HG03045 (cell line): ENCODE results near the gene RAE1.

Experiments used
- ATAC-seq: cut with Tn5 transposase; IDR thresholded peaks from one replicate; pipeline ENCODE4 v1.9.1; 2021; ENCODE audit warnings: mild to moderate bottlenecking, moderate library complexity; ENCODE audit not compliant: unreplicated experiment

The RAE1 gene, protein sequence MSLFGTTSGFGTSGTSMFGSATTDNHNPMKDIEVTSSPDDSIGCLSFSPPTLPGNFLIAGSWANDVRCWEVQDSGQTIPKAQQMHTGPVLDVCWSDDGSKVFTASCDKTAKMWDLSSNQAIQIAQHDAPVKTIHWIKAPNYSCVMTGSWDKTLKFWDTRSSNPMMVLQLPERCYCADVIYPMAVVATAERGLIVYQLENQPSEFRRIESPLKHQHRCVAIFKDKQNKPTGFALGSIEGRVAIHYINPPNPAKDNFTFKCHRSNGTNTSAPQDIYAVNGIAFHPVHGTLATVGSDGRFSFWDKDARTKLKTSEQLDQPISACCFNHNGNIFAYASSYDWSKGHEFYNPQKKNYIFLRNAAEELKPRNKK

DNA sequence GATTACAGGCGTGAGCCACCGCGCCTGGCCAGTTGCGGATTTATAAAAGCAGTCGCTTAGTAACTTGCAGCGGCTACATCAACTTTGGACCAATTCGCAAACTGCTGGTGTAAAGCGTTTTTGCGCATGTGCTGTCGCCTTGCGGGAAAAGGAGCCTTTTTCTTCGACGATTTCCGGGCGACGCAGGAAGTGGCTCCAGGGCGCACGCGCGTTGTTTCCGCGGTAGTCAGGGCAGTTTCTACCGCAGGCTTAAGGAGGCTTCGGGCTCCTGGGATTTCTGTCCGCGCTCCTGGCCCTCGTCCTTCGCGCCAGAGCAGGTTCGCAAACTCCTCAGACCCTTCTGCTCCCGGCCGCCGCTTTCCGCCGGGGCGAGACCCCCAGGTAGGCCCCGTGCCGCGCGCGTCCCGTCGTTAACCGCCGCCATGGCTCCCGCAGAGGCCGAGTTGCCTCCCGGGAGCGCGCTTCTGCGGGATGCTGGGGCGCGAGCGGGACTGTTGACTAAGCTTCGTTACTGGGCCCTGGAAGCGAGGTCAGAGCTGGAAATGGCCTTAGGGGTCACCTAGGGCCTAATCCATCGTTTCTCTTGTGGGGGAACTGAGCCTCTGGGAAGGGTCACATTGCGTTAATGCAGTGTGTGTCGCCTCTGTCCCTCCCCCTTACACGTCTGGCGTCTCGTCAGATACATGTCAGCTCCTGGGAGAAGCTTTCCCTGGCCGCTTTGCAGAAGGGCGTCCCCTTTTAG, at the start of gene RAE1:
Gene RAE1 (plus strand): TSS at position 214 of the 742 bp plus-strand sequence. CDS start 2,784 bp downstream, outside the sequence.
- peak; percentile 71 for ATAC-seq

DNA sequence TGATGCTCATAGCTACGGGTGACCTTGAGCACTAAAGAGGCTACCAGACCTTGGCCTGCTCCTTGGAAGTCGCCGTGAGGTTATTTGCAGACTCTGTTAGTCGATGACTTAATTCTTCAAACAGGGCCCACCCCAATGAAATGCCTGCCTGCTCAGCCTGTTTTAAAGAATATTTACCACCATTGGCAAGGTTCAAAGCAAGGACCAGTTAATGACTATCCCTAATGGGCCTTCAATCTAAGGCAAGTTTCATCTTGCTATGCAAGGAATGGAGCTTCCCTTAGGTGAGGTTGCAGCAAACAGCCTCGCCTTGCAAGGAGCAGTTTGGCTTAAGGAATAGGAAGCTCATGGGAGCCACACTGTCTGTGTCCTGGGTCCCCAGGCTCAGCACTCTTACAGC, 44.3 kb upstream of the RAE1 start:
- ATAC-seq, result no peak

DNA sequence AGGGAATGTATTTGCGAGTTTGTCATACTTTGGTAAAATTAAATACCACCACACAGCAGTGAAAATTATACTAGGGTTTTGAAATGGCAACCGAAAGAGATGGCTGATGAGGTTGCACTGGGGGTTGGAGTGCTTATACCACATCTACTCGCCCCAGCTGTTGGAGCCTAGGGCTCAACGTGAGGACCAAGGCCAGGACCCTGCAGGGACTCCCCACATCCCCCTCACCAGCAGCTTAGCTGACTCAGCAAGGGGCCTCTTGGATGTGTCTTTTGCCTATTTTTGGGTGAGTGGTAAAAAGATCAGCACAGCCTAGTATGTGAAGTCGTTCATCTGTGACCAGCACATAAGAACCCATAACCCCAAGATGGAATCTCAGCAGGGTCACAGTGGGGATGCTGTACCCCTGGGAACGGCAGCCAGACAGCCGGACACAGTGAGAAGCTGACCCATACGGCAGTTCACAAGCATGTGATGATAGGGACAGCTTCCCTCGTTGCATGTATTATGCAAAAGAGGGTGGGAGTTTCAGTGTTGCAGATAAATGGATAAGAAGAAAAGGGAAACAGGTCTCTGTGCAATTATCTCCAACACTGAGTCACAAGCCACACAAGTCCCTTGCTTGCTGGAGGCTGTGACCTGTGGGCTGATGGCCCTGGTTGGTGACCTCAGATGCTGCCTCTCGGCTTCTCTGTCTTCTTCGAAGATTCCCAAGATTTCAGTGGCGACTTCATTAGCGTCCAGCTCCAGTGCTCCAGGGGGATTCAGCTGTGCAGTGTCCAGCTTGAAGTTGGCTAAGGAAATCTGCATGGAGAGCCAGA, 42.4 kb upstream of the RAE1 start:
- ATAC-seq, result no peak

DNA sequence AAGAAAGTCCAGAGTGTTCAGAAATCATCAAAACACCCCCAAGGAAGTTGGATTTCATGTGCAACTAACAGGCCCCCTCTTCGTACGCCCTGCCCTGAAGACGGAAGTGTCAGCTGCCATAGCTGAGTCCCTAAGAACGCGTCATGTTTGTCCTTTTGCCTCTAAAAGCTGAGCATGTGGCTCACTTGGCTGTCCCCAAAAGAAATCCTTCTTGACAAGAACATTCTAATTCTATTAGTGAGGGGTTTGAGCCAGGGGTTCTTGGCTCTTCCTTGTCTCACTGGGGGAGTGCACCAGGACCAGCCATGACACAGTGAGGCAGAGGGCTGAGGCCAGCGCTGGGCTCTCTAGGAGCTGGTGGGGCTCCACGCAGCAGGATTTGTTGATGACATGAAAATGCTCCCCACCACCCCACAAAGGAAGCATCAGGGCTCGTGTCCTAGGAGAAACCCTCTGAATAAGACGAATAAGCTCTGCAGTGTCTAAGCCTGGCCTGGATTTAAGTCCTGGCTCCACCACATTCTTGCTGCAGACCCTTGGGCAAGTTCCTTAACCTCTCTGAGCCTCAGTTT, 41.4 kb upstream of the RAE1 start:
- no peak for ATAC-seq

DNA sequence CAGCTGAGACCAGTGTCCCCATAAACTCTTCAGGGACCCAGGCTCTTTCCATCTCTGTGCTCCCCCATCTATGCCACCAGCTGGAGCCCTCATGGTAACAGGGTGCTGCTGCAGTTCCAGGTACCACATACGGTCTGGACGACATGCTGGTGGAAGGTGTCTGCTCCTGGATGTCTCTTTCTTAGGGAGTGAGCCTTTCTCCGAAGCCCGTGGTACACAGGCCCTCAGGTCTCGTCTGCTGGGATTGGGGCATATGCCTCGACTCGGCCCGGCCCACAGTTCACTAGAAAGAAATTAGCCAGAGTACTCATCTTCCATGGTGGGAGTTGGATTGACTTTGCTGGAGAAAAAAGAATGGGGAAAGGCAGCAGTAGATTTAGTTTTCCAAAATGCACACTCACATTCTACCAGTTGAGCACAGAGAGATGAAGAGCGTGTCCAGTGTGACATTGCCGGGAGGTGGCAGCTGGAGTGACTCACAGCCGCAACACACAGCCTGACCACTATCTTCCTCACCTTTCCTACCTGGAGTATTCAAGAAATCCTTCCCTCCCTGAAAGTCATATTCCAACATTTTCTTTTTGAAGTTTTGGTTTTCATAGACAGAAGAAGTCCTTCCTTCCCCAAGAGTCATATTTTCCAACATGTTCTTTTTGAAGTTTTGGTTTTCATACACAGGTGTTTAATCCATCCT, 40.1 kb upstream of the RAE1 start:
- no peak for ATAC-seq

DNA sequence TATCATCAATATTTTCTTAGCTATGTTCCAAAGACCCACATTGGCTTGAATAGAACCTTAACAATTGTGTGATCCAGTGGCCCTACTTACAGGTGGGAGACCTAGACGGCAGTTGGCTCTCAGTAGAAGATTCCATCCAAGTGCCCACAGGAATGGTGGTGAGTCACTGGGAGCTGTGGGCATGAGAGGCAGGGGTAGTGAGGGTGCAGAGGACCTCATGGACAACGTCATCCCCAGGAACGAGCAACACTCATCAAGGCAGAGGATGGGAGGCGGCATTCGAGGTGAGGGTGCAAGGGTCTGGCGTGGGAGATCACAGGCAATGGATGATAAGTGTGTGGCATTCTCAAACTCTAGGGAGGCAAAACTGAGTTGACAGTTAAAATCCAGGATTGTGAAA, 38.9 kb upstream of the RAE1 start:
- no peak for ATAC-seq

DNA sequence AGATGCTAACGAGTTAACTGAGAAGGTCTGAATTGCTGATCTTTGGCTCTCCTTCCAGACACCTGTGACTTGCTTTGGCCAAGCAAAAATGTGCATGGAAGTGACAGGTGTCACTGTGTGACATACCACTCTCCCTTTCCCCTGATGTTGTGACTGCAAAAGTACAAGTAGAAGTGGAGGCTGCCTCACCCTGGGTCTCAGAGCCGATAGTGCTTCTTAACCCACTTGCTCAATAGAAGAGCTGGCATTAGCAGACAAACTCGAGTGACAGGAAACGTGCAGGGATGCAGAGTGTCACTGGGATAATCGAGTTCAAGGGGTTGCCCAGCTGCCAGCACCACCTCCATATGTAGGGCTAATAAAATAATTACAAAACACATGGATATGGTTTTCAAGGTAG, 37.8 kb upstream of the RAE1 start:
- ATAC-seq, result no peak

DNA sequence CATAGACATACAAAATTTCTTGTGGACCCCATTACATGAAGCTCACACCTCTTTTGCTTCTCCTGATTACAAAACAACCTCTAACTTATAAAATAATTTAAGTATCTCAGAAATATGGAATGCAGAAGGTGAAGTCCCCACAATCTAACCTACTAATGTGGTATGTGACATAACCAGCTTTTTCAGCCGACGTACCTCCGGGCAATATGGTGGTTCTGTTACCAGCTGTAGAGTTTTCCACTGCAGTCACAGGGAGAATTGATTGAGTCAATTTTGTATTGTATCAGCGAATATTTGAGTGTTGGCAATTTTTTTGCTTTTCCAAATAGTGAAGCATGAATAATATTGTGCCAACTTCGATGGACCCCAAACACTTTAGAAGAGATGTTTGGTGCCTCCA, 37.1 kb upstream of the RAE1 start:
- no peak for ATAC-seq

DNA sequence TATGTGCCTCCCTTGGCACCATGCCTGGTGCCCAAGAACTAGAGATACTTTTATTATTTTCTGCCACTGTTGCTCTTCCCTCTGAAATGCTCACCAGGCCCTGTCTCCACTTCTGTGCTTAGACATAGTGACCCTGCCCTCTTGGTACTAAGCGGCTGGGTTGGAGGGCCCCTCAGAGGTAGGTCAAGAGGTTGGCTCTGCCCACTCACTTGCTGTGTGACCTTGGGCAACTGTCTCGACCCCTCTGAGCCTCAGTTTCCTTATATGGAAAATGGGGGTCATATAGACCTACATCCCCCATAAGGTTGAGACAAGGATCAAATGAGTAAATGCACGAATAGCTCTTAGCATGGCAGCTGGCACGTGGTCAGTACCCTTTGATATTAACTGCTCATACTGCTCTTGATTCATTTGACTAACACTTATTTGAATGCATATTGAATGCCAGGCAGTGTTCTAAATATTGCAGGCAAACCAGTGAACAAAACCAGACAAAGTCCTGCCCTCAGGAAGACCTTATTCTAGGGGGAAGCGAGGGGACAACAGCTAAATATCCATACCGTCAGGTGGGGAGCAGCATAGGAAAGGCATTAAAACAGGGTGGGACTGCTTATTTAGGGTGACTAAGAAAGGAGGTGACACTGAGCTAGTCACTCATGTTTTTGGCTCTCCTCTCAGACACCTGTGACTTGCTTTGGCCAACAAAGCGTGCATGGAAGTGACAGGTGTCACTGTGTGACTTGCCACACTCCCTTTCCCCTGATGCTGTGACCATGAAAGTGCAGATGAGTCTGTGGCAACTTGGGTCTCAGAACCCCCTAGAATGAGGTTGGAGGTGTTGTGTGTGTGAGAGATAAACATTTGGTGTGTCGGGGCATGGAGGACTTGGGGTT, 35.7 kb upstream of the RAE1 start:
- ATAC-seq, result no peak

DNA sequence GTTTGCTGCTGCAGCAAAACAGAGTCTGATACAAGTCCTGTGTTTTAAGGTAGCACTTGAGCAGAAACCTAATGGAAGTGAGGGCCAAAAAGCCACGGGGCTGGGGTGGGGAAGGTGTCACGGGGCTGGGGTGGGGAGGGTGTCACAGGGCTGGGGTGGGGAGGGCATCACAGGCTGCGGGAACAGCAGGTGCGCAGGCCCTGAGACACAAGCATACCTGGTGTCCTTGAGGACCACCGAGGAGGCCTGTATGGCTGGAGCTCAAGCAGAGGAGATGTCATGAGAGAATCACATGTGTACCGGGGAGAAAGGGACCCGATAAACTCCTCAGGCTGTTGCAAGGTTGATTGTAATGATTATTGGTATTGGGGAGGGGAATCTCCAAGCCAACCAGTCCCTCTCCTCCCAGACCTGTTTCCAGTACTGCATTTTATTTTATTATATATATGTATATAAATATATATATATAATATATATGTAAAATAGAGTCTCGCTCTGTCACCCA, 35.0 kb upstream of the RAE1 start:
- ATAC-seq, result no peak

DNA sequence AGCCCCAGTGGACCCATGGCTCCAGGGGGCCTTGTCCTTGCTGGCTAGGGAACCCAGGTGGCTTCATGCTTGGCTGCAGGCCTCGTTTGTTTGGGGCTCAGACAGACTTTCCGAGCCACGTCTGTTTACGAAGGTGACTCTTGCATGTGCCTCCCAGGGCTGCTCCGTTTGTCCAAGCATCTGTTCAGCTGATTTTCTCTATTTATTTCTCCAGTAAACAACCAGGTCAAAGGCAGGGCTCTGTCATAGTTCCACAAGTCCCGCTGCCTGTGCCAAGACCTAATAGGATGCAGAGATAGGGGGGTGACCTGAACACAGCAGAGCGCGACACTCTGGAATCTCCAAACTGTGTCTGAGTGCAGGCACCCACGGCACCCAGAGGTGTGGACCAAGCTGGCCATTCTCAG, 34.3 kb upstream of the RAE1 start:
- ATAC-seq, result no peak

DNA sequence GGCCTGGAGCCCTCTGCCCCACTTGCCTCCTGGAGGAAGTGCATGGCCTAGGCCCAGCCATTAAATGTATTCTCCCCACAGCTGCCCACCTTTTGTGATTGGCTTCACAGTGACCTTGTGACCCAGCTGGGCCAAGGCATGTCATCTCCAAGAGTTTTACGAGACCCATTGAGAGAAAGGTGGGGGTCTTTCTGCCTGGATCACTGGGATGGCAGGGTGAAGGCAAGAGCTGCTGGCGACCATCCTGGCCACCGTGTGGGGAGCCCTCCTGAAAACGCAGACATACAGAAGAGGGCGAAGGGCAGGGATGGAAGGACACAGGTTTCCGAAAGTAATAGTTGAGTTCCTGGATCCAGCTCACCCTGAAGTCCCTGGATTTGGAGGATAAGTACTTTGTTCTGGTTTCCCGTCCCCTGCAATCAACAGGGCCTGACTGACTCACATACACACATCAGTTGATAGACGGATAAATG, 33.7 kb upstream of the RAE1 start:
- ATAC-seq, result no peak

DNA sequence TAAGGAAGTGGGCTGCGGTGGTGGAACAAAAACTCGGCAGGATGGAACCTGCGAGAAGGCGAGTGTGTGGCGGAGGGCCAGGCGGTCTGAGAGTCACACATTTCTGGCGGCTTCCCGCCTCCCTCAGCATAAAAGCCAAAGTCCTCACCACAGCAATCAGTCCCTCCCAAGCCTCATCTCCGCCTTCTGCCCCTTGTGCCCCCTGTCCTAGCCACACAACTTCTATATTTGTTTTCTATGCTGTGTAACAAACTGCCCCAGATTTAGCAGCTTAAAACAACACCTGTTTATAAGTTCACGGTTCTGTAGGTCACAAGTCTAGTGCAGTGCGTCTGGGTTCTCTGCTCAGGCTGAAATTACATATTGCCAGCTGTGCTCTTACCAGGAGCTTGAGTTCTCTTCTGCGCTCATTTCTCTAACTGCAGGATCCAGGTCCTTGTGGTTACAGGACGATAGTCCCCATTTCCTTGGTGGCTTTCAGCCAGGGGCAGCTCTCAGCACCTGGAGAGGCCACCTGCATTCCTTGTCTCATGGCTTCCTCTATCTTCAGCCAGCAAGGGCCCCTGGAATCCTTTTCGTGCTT, 33.2 kb upstream of the RAE1 start:
- no peak for ATAC-seq

DNA sequence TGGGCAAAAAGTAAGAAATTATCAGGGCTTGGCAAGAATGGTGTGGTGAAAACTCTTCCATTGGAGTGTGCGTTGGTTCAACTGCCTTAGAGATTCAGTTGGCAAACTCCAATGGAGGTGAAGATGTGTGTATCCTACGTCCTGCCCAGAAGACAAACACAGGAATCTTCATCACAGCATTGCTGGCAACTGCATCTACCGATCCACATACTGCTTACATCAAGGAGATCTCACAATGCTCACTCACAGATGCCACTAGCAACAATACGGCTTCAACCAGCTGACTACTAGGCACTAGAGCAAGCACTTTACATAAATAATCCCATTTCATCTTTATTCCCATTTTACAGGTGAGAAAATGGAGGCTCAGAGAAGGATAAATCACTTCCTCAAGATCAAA, 31.5 kb upstream of the RAE1 start:
- ATAC-seq, result no peak

DNA sequence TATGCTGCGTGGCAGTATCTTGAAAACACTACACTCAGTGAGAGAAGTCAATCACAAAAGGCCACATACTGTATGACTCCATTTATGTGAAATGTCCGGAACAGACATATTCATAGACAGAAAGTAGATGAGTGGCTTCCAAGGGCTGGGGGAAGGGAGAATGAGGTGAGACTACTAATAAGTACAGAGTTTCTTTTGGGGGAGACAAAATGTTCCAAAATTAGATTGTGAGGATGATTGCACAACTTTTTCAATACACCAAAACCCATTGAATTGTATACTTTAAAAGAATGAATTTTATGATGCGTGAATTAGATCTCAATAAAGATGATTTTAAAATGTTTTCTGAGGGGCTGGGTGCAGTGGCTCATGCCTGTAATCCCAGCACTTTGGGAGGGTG, 30.7 kb upstream of the RAE1 start:
- no peak for ATAC-seq

DNA sequence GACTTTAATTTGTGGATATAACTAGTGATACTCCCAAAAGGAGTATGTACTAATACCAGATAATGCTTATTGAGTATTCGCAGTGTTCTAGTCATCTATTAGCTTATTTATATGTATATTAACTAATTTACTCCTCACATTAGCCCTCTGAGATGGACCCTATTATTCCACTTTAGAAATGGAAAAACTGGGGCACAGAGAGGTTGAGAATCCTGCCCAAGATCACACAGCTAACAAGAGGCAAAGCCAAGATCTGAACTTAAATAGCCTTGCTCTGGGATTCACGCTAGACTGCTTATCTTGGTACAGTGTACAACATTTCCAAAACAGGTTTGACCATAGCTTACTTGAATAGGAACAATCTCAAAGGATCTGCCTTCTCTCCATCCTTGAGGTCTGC, 29.9 kb upstream of the RAE1 start:
- no peak for ATAC-seq

DNA sequence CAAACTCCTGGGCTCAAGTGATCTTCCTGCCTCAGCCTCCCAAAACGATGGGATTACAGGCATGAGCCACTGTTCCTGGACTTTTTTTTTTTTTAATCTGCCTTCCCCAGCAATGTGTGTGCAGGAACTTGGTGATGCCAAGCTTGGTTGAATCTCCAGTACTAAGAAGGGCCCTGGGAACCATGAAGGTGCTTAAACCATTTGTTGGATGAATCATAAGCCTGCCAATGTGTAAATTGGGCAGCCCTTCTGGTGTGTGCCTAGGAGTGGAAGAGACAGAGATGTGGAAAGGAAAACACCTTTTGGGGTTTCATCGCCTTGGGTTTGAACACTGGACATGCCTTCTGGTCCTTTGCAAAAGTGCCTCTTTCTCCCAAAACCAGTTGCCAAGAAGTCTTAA, 28.6 kb upstream of the RAE1 start:
- no peak for ATAC-seq

DNA sequence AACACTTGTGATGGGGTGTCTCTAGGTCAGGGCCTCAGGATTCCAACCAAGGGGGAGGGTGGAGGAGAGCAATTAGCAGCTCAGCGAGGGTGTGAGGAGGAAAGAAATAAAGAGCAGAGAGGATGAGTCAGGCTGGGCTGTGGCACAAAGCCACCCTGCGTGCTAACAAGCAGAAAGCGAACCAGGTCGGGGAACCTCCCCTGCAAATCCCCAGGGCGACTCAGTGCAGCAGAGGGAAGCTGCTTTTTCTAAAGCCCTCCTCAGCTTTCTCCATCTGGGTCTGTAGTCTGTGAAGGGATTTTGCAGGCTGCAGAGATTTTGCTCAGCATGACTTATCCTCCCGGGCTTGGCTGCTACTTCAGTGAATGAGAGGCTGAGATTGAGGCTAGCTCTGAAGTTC, 28.0 kb upstream of the RAE1 start:
- ATAC-seq, result no peak
